Chondrocyte (in vitro differentiated cells): Measurements from ENCODE around the gene BCL2. TPM values are rescaled to one million over a fixed set of nuclear protein-coding genes. Genes with fewer than 3 reads are reported as not detected.
A peak's percentile ranks its signal among the peaks of the same experiment; 100 is the strongest.

ENCODE experiments used
- DNase-seq: peaks from one replicate; pipeline ENCODE4 v3.0.0; 2021; ENCODE audit warnings: mixed read lengths, low spot score
- H3K27ac Mint-ChIP-seq: one replicate; pipeline ENCODE4 v1.8.0; 2021; ENCODE audit warnings: mild to moderate bottlenecking, moderate library complexity, mixed read lengths; ENCODE audit not compliant: unreplicated experiment
- H3K27me3 Mint-ChIP-seq: 2 replicates; pipeline ENCODE4 v1.8.0; 2021; ENCODE audit warnings: low read depth, mixed read lengths
- H3K36me3 Mint-ChIP-seq: 2 replicates; pipeline ENCODE4 v1.8.0; 2021; ENCODE audit warnings: low read depth, mixed read lengths
- H3K4me1 Mint-ChIP-seq: 2 replicates; pipeline ENCODE4 v1.8.0; 2021; ENCODE audit warnings: low read depth, mild to moderate bottlenecking, mixed read lengths
- H3K4me3 Mint-ChIP-seq: one replicate; pipeline ENCODE4 v1.8.0; 2021; ENCODE audit warnings: mild to moderate bottlenecking, moderate library complexity, mixed read lengths; ENCODE audit not compliant: unreplicated experiment
- H3K9me3 Mint-ChIP-seq: 2 replicates; pipeline ENCODE4 v1.8.0; 2021; ENCODE audit warnings: low read depth, mixed read lengths
- CTCF ChIP-seq: fragments of 200-600 bp; sonication (generic); IDR thresholded peaks from 2 replicates; pipeline ENCODE4 v1.5.0; 2021; ENCODE audit warnings: antibody characterized with exemption, mild to moderate bottlenecking, moderate library complexity
- total RNA-seq: library from RNA; stranded (reverse); gene quantifications from 3 replicates; pipeline ENCODE4 v1.2.1, GENCODE V29; 2021

BCL2 gene
- total RNA-seq, 1 donor from 2014 or later, result 8.6 TPM

DNA sequence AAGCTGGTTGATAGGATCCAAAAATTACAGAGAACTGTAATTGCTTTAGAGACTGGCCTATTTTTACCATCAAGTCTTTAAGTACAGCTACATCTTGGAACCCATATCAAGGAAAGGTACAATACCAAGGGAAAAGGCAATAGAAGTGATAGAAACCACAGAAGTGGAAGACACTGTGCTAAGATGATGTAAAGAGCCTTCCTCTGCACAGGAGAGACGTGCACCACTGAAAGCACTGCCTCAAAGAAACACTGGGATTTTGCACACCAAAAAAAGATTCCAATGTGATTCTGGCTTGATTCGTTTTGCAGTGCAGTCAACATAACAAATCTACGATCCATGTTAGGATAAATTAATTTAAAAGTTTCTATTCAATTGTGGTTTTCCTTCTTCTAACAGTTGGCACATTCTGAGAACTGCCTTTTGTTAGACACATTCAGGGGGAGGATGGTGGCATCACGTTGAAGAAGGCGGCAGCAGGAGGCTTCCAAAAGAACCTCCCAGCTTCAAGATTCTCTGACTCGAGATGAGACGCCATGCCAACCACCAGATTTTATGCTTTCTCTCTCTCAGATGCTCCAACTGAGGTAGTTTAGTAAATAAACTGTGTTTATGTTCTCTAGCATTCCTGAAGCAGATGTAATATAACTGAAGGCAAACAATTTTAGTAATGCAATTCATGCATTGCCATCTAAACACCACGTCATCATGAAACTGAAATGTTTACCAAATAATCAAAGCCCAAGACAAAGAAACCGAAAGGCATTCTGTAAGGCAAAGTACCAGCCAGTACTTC is 102.9 kb downstream of the BCL2 start:
- H3K9me3 Mint-ChIP-seq, result peaks cover 6% of the 10 kb centered on the region
- TF ChIP-seq CTCF, result no peak
- H3K27me3 Mint-ChIP-seq, result no peaks in the 10 kb centered on the region
- H3K4me1 Mint-ChIP-seq, result peaks cover 8% of the 10 kb centered on the region
- no peak overlapping the region for H3K4me3 Mint-ChIP-seq
- H3K36me3 Mint-ChIP-seq, result peaks cover 7% of the 10 kb centered on the region
- H3K27ac Mint-ChIP-seq, result no peak overlapping the region
- DNase-seq, result no peak

GRCh38 chr18:63213936-63214671 is 105.5 kb downstream of the BCL2 start:
- no peak for TF ChIP-seq CTCF
- Mint-ChIP-seq H3K4me3 (no peak overlapping the region), H3K27me3 (no peaks in the 10 kb centered on the region), H3K4me1 (peaks cover 4% of the 10 kb centered on the region), H3K9me3 (peaks cover 4% of the 10 kb centered on the region), H3K36me3 (peaks cover 5% of the 10 kb centered on the region), H3K27ac (peak overlapping the region; percentile 1)
- no peak for DNase-seq

- no peaks in the 10 kb centered on the region for H3K27me3 Mint-ChIP-seq
These were observed 106.2 kb downstream of the BCL2 start for GRCh38 chr18:63213331-63213900.

GRCh38 chr18:63210521-63210920 is 109.0 kb downstream of the BCL2 start:
- TF ChIP-seq CTCF, result no peak
- DNase-seq, result no peak

More at GRCh38 chr18:63213331-63213900, 106.2 kb downstream of the BCL2 start:
- no peak for DNase-seq
- TF ChIP-seq CTCF, result no peak
- H3K9me3 Mint-ChIP-seq, result no peaks in the 10 kb centered on the region
- H3K4me1 Mint-ChIP-seq, result peaks cover 3% of the 10 kb centered on the region
- no peak overlapping the region for H3K4me3 Mint-ChIP-seq
- peaks cover 3% of the 10 kb centered on the region for H3K36me3 Mint-ChIP-seq
- H3K27ac Mint-ChIP-seq, result no peak overlapping the region

GRCh38 chr18:63208676-63209075 is 110.9 kb downstream of the BCL2 start:
- no peak overlapping the region for H3K27ac Mint-ChIP-seq
- H3K27me3 Mint-ChIP-seq, result no peaks in the 10 kb centered on the region
- TF ChIP-seq CTCF, result no peak
- H3K9me3 Mint-ChIP-seq, result no peaks in the 10 kb centered on the region
- DNase-seq, result no peak
- no peaks in the 10 kb centered on the region for H3K36me3 Mint-ChIP-seq
- H3K4me3 Mint-ChIP-seq, result no peak overlapping the region
- peaks cover 9% of the 10 kb centered on the region for H3K4me1 Mint-ChIP-seq

More at GRCh38 chr18:63210521-63210920, 109.0 kb downstream of the BCL2 start:
- Mint-ChIP-seq H3K36me3 (no peaks in the 10 kb centered on the region), H3K4me1 (peaks cover 9% of the 10 kb centered on the region), H3K27ac (peak overlapping the region; percentile 47), H3K27me3 (no peaks in the 10 kb centered on the region), H3K4me3 (no peak overlapping the region), H3K9me3 (no peaks in the 10 kb centered on the region)
